HG03457 (cell line): ENCODE results near the gene UFD1.

Experiments
- ATAC-seq: cut with Tn5 transposase; IDR thresholded peaks from one replicate; pipeline ENCODE4 v1.9.1; 2021; ENCODE audit warnings: moderate number of reproducible peaks; ENCODE audit not compliant: unreplicated experiment

UFD1 gene

GRCh38 chr22:19400881-19401280 is 78.1 kb downstream of the UFD1 start:
- ATAC-seq = no peak
